Urothelium cell line (cell line): ENCODE measurements around the gene TAGAP.
"Not testable (repeated sequence)": the region's sequence is repeated elsewhere in the genome, so short reads cannot be mapped to it uniquely, and the experiment has no call there.

Experiments used
- DNase-seq: peaks from one replicate; pipeline ENCODE4 v3.0.0; 2011; ENCODE audit warnings: low spot score, mixed read lengths
- FAIRE-seq: peaks from 2 replicates; lab custom pipeline; 2011; peaks lifted over from hg19 to GRCh38; lab: Jason Lieb, UNC

TAGAP gene

GRCh38 chr6:159047891-159048685 lies 3.3 kb upstream of the TAGAP start:
- DNase-seq = no peak
- no peak for FAIRE-seq

- no peak for FAIRE-seq
- DNase-seq = no peak
These were observed 1.0 kb upstream of the TAGAP start for GRCh38 chr6:159045801-159046200.

DNA sequence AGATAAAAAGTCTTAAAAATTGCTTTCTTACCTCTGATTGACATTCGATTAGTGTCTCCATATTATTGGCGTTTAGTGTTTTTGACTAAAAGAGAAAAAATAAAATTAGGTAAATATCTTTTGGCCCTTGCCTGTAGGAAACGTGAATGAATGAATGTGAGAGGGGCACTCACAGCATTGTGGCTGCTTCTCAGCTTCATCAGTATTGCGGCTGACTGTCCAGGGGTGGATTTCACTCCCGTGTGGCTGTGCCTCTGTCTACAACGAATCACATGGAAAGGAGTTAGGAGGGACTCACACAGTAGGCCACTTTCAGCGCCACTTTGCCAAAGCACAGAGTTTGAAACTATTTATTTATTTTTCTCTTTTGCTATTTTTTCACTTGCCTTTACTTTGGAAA lies 844 bp downstream of the TAGAP start:
- no peak for DNase-seq
- FAIRE-seq = no peak

DNA sequence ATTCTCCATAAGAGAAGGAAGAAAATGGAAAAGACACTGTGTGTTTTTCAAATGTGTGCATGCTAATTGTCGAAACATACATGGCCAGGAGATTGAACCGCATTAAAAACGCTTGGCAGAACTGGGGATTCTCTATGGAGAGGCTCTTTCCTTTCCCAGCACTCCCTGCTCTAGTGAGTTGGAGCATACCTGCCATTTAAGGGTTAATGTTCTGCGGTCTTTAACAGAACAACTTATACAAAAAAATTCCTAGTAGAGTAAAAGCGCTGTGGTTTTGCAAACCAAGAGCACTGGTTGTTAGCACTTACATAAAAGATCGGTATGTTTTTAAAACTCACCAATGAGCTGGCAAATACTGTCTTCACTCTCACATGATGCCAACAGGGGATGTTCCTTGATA lies 1.5 kb downstream of the TAGAP start:
- FAIRE-seq (no peak), DNase-seq (no peak)

GRCh38 chr6:159042826-159043181 lies 2.0 kb downstream of the TAGAP start:
- FAIRE-seq (no peak), DNase-seq (no peak)

DNA sequence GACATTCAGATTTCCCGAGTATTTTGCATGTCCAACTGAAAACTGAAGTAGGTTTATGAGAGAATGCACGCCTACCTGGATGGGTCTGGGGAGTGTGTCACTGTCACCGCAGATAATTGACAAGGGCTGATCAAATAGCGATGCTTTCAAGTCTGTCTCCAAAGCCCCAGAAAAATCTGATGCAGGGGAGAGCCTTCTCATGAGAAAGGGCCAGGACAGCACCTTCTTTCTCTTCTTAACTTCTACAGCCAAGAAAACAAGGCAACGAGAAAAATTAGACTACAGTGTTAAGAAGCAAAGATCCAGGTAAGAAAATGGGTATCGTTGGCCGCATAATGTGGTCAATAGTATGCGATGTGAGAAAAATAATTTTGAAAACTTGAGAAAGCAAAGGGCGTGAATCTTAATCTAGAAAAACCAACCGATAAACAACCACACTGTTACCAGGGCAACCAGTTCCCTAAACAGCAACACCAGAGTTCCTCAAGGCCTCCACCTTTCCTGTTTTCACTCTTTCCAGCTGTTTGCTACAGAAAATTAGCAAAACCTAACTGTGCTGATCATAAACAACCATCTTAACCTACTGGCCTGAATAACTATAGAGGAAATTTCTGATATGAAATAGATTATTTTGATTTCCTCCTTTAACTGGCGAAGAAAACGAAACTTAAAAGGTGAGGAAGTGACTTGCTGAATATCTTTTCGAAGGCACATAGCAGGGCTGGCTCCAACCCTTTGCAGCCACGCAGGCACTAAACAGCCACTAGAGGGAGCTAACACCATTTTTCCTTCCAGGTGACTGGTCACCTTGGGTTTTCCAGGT lies 2.6 kb downstream of the TAGAP start:
- no peak for FAIRE-seq

GRCh38 chr6:159041181-159041580 lies 3.6 kb downstream of the TAGAP start:
- DNase-seq (no peak), FAIRE-seq (no peak)

More for the DNA sequence above, 2.6 kb downstream of the TAGAP start:
- peak; percentile 82 for DNase-seq

GRCh38 chr6:159039885-159040258 lies 4.9 kb downstream of the TAGAP start:
- FAIRE-seq (no peak), DNase-seq (no peak)

DNA sequence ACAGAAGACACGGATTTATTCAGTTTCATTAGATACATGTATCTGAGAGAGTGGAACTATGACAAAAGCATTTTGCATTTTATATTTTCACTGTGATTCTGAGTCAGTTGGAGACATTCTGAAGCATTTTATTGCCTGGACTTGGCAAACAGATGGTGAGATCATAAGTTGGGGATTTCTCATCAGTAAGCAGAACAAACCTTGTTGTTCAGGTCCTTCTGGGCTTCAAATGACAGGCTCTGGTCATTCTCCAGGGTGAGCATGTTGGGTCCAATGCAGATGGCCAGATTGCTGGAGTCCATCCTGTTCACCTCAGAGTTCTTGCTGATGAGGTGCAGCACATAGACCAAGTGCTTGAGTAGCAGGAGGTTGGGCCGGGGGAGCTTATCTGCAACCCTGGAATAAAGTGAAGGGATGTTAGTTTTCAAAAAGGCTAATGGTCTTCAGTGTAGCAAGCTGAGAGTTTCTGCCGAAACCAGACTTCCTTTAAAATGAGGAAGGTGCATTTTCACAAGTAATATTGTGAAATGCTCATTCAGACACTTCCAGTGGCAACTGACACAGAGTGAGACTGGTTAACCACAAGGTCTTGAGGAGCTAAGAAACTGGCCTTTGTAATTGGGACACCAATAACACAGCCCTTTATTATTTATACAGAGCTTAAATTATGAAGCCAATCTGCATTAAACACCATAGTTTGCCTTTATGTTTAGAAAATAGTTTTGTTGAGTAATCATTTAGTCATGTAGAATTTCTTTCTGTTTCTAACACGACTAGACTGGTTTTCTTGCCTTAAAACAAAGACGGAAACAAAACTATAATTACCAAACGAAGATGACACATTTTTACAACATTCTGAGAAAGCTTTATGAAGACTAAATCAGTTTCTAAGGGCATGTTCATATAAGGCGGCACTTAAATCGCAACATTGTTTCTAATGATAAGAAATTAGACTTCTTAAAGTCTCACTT lies 5.6 kb downstream of the TAGAP start:
- no peak for FAIRE-seq
- DNase-seq = no peak

- FAIRE-seq, DNase-seq: not testable (repeated sequence)
These were observed 6.5 kb downstream of the TAGAP start for GRCh38 chr6:159038318-159038717.

DNA sequence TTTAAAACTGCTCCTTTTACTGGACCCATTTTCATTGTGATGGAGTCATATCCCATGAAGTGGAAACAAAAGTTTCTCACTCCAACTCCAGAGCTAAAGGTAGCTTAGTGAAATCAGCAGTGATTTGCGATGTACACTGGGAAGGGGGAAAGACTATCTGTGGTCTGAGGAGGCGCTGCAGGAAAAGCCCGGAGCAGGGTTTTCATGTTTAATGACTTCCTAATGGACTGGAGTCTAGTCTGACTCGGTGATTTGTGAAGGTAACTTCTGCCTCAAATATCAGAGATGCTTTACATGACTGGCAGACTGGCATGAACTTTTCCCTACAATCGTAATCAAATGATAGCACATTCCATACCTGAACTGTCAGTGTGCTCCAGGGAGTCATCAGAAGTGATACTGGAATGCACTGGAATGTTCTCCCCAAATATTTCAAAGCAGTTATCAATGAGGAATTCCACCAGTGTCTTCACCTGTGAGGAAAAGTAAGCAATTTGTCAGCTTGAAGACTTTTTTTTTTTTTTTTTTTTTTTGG lies 7.0 kb downstream of the TAGAP start:
- no peak for FAIRE-seq
- DNase-seq = no peak

DNA sequence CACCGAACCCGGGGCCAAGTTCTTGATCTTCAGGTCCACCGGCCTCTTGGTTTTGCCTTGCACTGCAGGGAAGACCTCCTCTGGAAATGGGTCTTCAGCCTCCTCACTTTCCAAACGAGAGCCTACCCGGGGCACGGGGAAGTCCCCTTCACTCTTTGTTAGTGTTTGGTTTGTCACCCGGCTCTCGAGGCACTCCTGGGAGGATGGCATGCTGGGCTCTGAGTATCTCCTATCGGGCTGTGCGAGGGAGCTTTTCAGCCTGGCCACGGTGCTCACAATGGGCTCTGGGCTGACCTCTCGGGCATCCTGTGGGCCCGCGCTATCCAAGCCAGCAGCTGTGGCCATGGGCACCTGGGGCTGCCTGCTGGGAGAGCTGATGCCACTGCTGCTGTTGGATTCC lies 8.1 kb downstream of the TAGAP start:
- FAIRE-seq = no peak
- DNase-seq = no peak

GRCh38 chr6:159035891-159036290 lies 8.9 kb downstream of the TAGAP start:
- DNase-seq (no peak), FAIRE-seq (no peak)

- DNase-seq (no peak), FAIRE-seq (no peak)
These were observed 11.4 kb downstream of the TAGAP start for GRCh38 chr6:159033160-159034049.

GRCh38 chr6:159031846-159032245 lies 12.9 kb downstream of the TAGAP start:
- FAIRE-seq = no peak
- DNase-seq = no peak

- FAIRE-seq = no peak
These were observed 14.6 kb downstream of the TAGAP start for GRCh38 chr6:159030168-159030567.

DNA sequence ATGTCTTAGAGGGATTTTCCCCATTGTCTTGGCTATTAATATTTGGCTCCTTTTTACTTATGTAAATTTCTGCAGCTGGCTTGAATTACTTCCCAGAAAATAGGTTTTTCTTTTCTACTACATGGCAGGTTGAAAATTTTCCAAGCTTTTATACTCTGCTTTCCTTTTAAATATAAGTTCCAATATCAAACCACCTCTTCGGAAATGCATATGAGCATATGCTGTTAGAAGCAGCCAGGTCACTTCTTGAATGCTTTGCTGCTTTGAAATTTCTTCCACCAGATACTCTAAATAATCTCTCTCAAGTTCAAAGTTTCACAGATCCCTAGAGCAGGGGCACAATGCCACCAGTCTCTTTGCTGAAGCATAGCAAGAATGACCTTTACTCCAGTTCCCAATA lies 19.6 kb downstream of the TAGAP start:
- DNase-seq, FAIRE-seq: not testable (repeated sequence)

More at GRCh38 chr6:159030168-159030567, 14.6 kb downstream of the TAGAP start:
- no peak for DNase-seq

GRCh38 chr6:159023893-159024292 lies 20.9 kb downstream of the TAGAP start:
- FAIRE-seq (no peak), DNase-seq (no peak)

DNA sequence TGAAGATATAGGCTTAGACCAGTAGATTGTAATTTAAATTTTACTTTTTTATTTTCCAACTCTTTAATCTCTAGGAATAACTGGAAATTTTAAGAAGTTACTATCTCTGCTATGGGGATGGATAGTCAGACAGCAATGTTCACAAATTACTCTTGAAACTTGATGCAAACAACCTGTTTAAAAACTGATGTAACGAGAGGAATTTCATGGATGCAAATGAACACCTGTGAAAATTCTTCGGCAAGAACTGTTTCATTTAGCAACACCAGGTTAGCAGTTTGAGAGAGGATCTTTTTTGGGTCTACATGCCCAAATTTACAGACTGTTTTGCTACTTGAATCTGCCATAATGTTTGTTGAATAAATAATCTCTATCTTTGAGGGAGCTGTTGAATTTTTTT lies 24.8 kb downstream of the TAGAP start:
- FAIRE-seq (no peak), DNase-seq (no peak)
